ENCODE results near the gene NECTIN4.

DNA sequence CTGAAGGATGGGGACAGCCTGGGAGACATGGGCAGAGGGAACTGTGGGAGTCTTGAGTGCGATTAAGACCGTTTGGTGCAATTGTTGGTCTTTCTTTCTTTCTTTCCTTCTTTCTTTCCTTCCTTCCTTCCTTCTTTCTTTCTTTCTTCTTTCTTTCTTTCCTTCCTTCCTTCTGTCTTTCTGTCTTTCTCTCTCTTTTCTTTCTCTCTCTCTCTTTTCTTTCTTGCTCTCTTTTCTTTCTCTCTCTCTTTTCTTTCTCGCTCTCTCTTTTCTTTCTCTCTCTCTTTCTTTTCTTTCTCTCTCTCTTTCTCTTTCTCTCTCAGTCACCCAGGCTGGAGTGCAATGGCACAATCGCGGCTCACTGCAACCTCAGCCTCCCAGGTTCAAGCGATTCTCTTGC, 5.9 kb upstream of the NECTIN4 start:
- TF ChIP-seq, protein P1, sequence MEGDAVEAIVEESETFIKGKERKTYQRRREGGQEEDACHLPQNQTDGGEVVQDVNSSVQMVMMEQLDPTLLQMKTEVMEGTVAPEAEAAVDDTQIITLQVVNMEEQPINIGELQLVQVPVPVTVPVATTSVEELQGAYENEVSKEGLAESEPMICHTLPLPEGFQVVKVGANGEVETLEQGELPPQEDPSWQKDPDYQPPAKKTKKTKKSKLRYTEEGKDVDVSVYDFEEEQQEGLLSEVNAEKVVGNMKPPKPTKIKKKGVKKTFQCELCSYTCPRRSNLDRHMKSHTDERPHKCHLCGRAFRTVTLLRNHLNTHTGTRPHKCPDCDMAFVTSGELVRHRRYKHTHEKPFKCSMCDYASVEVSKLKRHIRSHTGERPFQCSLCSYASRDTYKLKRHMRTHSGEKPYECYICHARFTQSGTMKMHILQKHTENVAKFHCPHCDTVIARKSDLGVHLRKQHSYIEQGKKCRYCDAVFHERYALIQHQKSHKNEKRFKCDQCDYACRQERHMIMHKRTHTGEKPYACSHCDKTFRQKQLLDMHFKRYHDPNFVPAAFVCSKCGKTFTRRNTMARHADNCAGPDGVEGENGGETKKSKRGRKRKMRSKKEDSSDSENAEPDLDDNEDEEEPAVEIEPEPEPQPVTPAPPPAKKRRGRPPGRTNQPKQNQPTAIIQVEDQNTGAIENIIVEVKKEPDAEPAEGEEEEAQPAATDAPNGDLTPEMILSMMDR (IDR thresholded peaks at IDR 0.05; ENCODE audit: low read depth, low read length, poor library complexity, severe bottlenecking) = no peak
- no peak for TF ChIP-seq EZH2phosphoT487 (IDR thresholded peaks at IDR 0.05; ENCODE audit: borderline replicate concordance, low read length)

Data from DOHH2 (cell line).